Ishikawa (cell line): ENCODE measurements around the gene SYT15.

Source experiments
- CEBPB ChIP-seq: IDR thresholded peaks from 2 replicates; pipeline ENCODE4 v1.6.1; 2012
- EGR1 ChIP-seq: IDR thresholded peaks from 2 replicates; pipeline ENCODE4 v1.6.1; 2012
- NFIC ChIP-seq: IDR thresholded peaks from 2 replicates; pipeline ENCODE4 v1.6.1; 2012
- TEAD4 ChIP-seq: IDR thresholded peaks from 2 replicates; pipeline ENCODE4 v1.6.1; 2012

- TF ChIP-seq EGR1 (no peak), CEBPB (no peak), TEAD4 (no peak), NFIC (no peak)
Measured at GRCh38 chr10:46537309-46537708, 41.6 kb upstream of the SYT15 start.
